Tibial nerve (tissue), 4 donors: ENCODE data around the gene ZMIZ2. TPM values are rescaled to one million over a fixed set of nuclear protein-coding genes. Genes with fewer than 3 reads are reported as not detected.

Experiments used
- DNase-seq, 2 donors: peaks; one replicate each; pipeline ENCODE4 v3.0.0-alpha.2; 2019; ENCODE audit warnings: low spot score in 2 of 2
- H3K27ac ChIP-seq, 4 donors: fragments of 200-600 bp; sonication (generic) in 3 of 4; one replicate each; pipeline ENCODE4 v1.5.1; 2017 to 2019; ENCODE audit warnings: mild to moderate bottlenecking in 1 of 4
- H3K27me3 ChIP-seq, 2 donors: fragments of 200-600 bp; sonication (generic) in 1 of 2; one replicate each; pipeline versions ENCODE4 v1.5.1 to v1.6.0; 2017 to 2019
- H3K36me3 ChIP-seq, 3 donors: fragments of 200-600 bp; sonication (generic); one replicate each; pipeline ENCODE4 v1.5.1; 2018 to 2019
- H3K4me1 ChIP-seq, 4 donors: fragments of 200-600 bp; sonication (generic) in 3 of 4; one replicate each; pipeline ENCODE4 v1.5.1; 2017 to 2019
- H3K4me3 ChIP-seq, 4 donors: fragments of 200-600 bp; sonication (generic) in 3 of 4; one replicate each; pipeline ENCODE4 v1.5.1; 2017 to 2019; ENCODE audit warnings: mild to moderate bottlenecking in 1 of 4, moderate library complexity in 1 of 4
- H3K9me3 ChIP-seq, 4 donors: fragments of 200-600 bp; sonication (generic) in 3 of 4; one replicate each; pipeline ENCODE4 v1.5.1; 2017 to 2019
- CTCF ChIP-seq, 5 experiments: fragments of 200-600 bp in 3 of 5; fragments of 450-650 bp in 2 of 5; sonication (generic) in 3 of 5; IDR thresholded peaks; one replicate each; pipeline ENCODE4 v1.5.1; 2016 to 2019; ENCODE audit warnings: antibody characterized with exemption in 5 of 5, mild to moderate bottlenecking in 3 of 5, moderate library complexity in 2 of 5
- EP300 ChIP-seq, 2 donors: sonication (generic); formaldehyde crosslinking; IDR thresholded peaks; one replicate each; pipeline ENCODE4 v1.6.1; 2017; ENCODE audit warnings: antibody characterized with exemption in 2 of 2, mild to moderate bottlenecking in 1 of 2
- POLR2A ChIP-seq, 2 donors: fragments of 450-650 bp; IDR thresholded peaks; one replicate each; pipeline ENCODE4 v1.6.1; 2017; ENCODE audit warnings: antibody characterized with exemption in 2 of 2, mild to moderate bottlenecking in 2 of 2, moderate library complexity in 2 of 2
- WGBS, 2 donors: methylation state at CpG; one replicate each; pipeline ENCODE4 v1.1.5; 2018; 5-methylcytosine and 5-hydroxymethylcytosine counted together
- total RNA-seq, 4 donors: library from RNA; depleted of rRNA; stranded (reverse); fragments of >200 nt; gene quantifications; one replicate each; pipeline ENCODE4 v1.1.0, GENCODE V29; 2016

Gene ZMIZ2
- total RNA-seq, 4 donors from 2014 or later = 24.7 to 48.9 (median 32.7) TPM

GRCh38 chr7:44748948-44749731 lies 493 bp downstream of the ZMIZ2 start:
- Histone ChIP-seq H3K9me3 (no peaks in the 10 kb centered on the region), H3K27me3 (no peaks in the 10 kb centered on the region), H3K36me3 (no peaks in the 10 kb centered on the region), H3K27ac (peak overlapping the region; percentile 44 to 99 (median 82)), H3K4me3 (peak overlapping the region; percentile 56 to 91 (median 85)), H3K4me1 (peaks cover 0 to 32% (median 19%) of the 10 kb centered on the region in 4 donors)
- WGBS, 2 donors = 1 to 2% methylated on average over 20 to 23 of the region's 60 CpGs
- no peak for DNase-seq
- TF ChIP-seq POLR2A (IDR thresholded peaks at IDR 0.05) (no peak), EP300 (IDR thresholded peaks at IDR 0.05) (no peak), CTCF (IDR thresholded peaks at IDR 0.05) (no peak)

GRCh38 chr7:44749992-44750391 lies 1.3 kb downstream of the ZMIZ2 start:
- Histone ChIP-seq H3K27ac (peak overlapping the region in 2 of 4 donors; percentile 97 to 99), H3K4me3 (peak overlapping the region in 3 of 4 donors; percentile 81 to 91 (median 89)), H3K4me1 (peaks cover 0 to 40% (median 22%) of the 10 kb centered on the region in 4 donors), H3K27me3 (no peaks in the 10 kb centered on the region), H3K36me3 (no peaks in the 10 kb centered on the region), H3K9me3 (no peaks in the 10 kb centered on the region)
- DNase-seq = no peak
- WGBS, 2 donors = 83 to 100% methylated on average over 2 of the region's 2 CpGs
- TF ChIP-seq POLR2A (IDR thresholded peaks at IDR 0.05) = no peak
- no peak for TF ChIP-seq EP300 (IDR thresholded peaks at IDR 0.05)
- no peak for TF ChIP-seq CTCF (IDR thresholded peaks at IDR 0.05)

GRCh38 chr7:44750424-44750823 lies 1.8 kb downstream of the ZMIZ2 start:
- Histone ChIP-seq H3K27ac (peak overlapping the region in 1 of 4 donors; percentile 97), H3K36me3 (no peaks in the 10 kb centered on the region), H3K4me3 (no peak overlapping the region), H3K9me3 (no peaks in the 10 kb centered on the region), H3K27me3 (no peaks in the 10 kb centered on the region), H3K4me1 (peaks cover 0 to 44% (median 24%) of the 10 kb centered on the region in 4 donors)
- 82 to 88% methylated on average over 3 of the region's 3 CpGs for WGBS, 2 donors
- no peak for DNase-seq
- TF ChIP-seq POLR2A (IDR thresholded peaks at IDR 0.05) (no peak), CTCF (IDR thresholded peaks at IDR 0.05) (no peak), EP300 (IDR thresholded peaks at IDR 0.05) (no peak)

GRCh38 chr7:44750921-44751571 lies 2.4 kb downstream of the ZMIZ2 start:
- Histone ChIP-seq H3K27me3 (no peaks in the 10 kb centered on the region), H3K9me3 (no peaks in the 10 kb centered on the region), H3K27ac (no peak overlapping the region), H3K36me3 (no peaks in the 10 kb centered on the region), H3K4me1 (peaks cover 0 to 51% (median 27%) of the 10 kb centered on the region in 4 donors), H3K4me3 (no peak overlapping the region)
- 49 to 53% methylated on average over 6 of the region's 6 CpGs for WGBS, 2 donors
- TF ChIP-seq CTCF (IDR thresholded peaks at IDR 0.05) (no peak), POLR2A (IDR thresholded peaks at IDR 0.05) (no peak), EP300 (IDR thresholded peaks at IDR 0.05) (no peak)
- no peak for DNase-seq

- Histone ChIP-seq H3K9me3 (no peaks in the 10 kb centered on the region), H3K27me3 (no peaks in the 10 kb centered on the region), H3K36me3 (peaks cover 0 to 17% (median 5%) of the 10 kb centered on the region in 3 donors), H3K4me1 (peaks cover 0 to 61% (median 29%) of the 10 kb centered on the region in 4 donors), H3K4me3 (no peak overlapping the region), H3K27ac (no peak overlapping the region)
- no peak for DNase-seq
- WGBS, 2 donors = 89 to 92% methylated on average over 2 of the region's 2 CpGs
- TF ChIP-seq EP300 (IDR thresholded peaks at IDR 0.05) = no peak
- no peak for TF ChIP-seq POLR2A (IDR thresholded peaks at IDR 0.05)
Observed at GRCh38 chr7:44752822-44753221, 4.2 kb downstream of the ZMIZ2 start.
